ENCODE data around the gene EFCAB3. TPM values are rescaled to one million over a fixed set of nuclear protein-coding genes. Genes with fewer than 3 reads are reported as not detected.
"Not testable (repeated sequence)": the region's sequence is repeated elsewhere in the genome, so short reads cannot be mapped to it uniquely, and the experiment has no call there.

The EFCAB3 gene
- total RNA-seq, 1 experiment from 2014 or later = not detected

DNA sequence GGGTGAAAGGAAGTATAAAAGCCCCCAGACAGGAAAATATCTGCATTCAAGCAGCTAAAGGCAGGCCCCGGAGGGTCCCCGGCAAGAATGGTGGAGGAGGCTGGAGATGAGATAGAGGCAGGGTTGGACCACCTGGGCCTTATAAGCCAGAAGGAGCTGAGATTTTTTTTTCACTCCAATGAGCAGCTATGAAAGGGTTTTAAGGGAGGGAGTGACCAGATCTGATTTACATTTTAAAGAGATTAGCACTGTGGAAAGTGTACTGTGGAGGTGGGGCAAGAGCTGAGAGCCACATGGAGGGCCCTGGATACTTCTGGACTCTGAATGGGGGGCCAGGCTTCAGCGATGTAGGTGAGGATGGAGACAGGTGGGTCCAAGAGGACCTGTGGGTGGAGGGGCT is 84.1 kb downstream of the EFCAB3 start:
- DNase-seq (ENCODE audit: low read depth) = not testable (repeated sequence)

DNA sequence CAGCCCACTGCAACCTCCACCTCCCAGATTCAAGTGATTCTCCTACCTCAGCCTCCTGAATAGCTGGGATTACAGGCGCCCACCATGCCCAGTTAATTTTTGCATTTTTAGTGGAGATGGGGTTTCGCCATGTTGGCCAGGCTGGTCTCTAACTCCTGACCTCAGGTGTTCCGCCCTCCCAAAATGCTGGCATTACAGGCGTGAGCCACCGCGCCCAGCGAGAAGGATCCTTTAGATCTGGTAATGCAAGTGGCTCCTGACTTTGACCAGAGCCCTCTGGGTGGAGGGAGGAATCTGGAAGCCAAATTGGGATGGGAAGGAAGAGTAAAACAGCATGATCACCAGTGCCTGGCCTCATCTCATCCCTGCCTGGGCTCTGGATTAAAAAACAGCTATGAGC is 84.9 kb downstream of the EFCAB3 start:
- DNase-seq (ENCODE audit: low read depth) = not testable (repeated sequence)

Other genes starting within 250 kb of the EFCAB3 start
- 18.7 and 20.1 TPM in 2 replicates for gene METTL2A, start 43.3 kb downstream of the EFCAB3 start, total RNA-seq (2014; rRNA removed; shearing (Covaris generic))
- gene TLK2, start 98.3 kb downstream of the EFCAB3 start, total RNA-seq (2014; rRNA removed; shearing (Covaris generic)) = 28.3 and 43.9 TPM in 2 replicates
- gene MRC2, start 247.1 kb downstream of the EFCAB3 start, total RNA-seq (2014; rRNA removed; shearing (Covaris generic)) = 87.3 and 144 TPM in 2 replicates